Glutamatergic neuron (in vitro differentiated cells): ENCODE results near the gene MRPS10. TPM values are rescaled to one million over a fixed set of nuclear protein-coding genes. Genes with fewer than 3 reads are reported as not detected.

Experiments used
- DNase-seq: peaks from one replicate; pipeline ENCODE4 v3.0.0; 2022
- H3K27ac Mint-ChIP-seq: one replicate; pipeline ENCODE4 v1.8.0; 2020; ENCODE audit warnings: mild to moderate bottlenecking, mixed read lengths, inconsistent platforms; ENCODE audit not compliant: unreplicated experiment
- H3K27me3 Mint-ChIP-seq: one replicate; pipeline ENCODE4 v1.8.0; 2020; ENCODE audit warnings: mild to moderate bottlenecking, moderate library complexity, mixed read lengths, inconsistent platforms; ENCODE audit not compliant: unreplicated experiment
- H3K36me3 Mint-ChIP-seq: one replicate; pipeline ENCODE4 v1.8.0; 2020; ENCODE audit warnings: mild to moderate bottlenecking, mixed read lengths, inconsistent platforms; ENCODE audit not compliant: unreplicated experiment
- H3K4me1 Mint-ChIP-seq: one replicate; pipeline ENCODE4 v1.8.0; 2020; ENCODE audit warnings: mild to moderate bottlenecking, low read depth, mixed read lengths, inconsistent platforms; ENCODE audit not compliant: unreplicated experiment
- H3K4me3 Mint-ChIP-seq: one replicate; pipeline ENCODE4 v1.8.0; 2020; ENCODE audit warnings: mild to moderate bottlenecking, mixed read lengths, inconsistent platforms; ENCODE audit not compliant: unreplicated experiment
- H3K9me3 Mint-ChIP-seq: one replicate; pipeline ENCODE4 v1.8.0; 2020; ENCODE audit warnings: mild to moderate bottlenecking, moderate library complexity, mixed read lengths, inconsistent platforms; ENCODE audit not compliant: unreplicated experiment
- total RNA-seq: library from RNA; stranded (reverse); fragmentation: NEBNext Ultra II Directional; extraction: Animal tissue kit (Norgen Biotek cat#: 25700); gene quantifications from one replicate; pipeline ENCODE4 v1.2.1, GENCODE V29; 2021; ENCODE audit not compliant: unreplicated experiment
- TF ChIP-seq, protein P1 (sequence below): fragments of 200-600 bp; sonication (generic); IDR thresholded peaks from one replicate; pipeline ENCODE4 v1.5.0; 2021; ENCODE audit not compliant: partially characterized antibody, unreplicated experiment

MRPS10 gene
- total RNA-seq, 1 donor from 2014 or later, result 25.9 TPM

DNA sequence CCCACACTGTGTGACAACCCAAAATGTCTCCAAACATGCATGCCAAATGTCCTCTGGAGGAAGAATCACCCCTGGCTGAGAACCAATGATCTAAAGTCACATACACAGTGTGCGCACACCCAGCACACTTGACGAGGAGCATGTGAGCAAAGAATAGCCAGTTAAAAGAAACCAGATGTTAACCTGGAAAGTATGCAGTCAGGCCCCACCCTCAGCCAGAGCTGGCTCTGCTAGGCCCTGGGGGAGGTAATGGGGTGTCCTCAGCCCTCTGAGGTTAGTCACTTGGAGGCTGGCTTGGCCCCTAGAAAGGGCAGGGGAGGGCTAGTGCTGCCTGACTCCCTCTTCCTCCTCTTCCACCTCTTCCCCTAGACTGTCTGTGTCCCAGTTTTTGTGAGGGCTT, 59.6 kb downstream of the MRPS10 start:
- TF ChIP-seq, protein P1, sequence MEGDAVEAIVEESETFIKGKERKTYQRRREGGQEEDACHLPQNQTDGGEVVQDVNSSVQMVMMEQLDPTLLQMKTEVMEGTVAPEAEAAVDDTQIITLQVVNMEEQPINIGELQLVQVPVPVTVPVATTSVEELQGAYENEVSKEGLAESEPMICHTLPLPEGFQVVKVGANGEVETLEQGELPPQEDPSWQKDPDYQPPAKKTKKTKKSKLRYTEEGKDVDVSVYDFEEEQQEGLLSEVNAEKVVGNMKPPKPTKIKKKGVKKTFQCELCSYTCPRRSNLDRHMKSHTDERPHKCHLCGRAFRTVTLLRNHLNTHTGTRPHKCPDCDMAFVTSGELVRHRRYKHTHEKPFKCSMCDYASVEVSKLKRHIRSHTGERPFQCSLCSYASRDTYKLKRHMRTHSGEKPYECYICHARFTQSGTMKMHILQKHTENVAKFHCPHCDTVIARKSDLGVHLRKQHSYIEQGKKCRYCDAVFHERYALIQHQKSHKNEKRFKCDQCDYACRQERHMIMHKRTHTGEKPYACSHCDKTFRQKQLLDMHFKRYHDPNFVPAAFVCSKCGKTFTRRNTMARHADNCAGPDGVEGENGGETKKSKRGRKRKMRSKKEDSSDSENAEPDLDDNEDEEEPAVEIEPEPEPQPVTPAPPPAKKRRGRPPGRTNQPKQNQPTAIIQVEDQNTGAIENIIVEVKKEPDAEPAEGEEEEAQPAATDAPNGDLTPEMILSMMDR, result no peak
- H3K27ac Mint-ChIP-seq, result no peak overlapping the region
- peaks cover 11% of the 10 kb centered on the region for H3K27me3 Mint-ChIP-seq
- no peak overlapping the region for H3K4me3 Mint-ChIP-seq
- H3K9me3 Mint-ChIP-seq, result peaks cover 9% of the 10 kb centered on the region
- peaks cover 11% of the 10 kb centered on the region for H3K4me1 Mint-ChIP-seq
- H3K36me3 Mint-ChIP-seq, result peaks cover 6% of the 10 kb centered on the region
- no peak for DNase-seq

Other genes with a start within 250 kb of the MRPS10 start
- 16.2 TPM for gene TAF8, start 167.3 kb downstream of the MRPS10 start, total RNA-seq
- 0.25 TPM for gene C6orf132, start 75.2 kb downstream of the MRPS10 start, total RNA-seq
- gene GUCA1A, start 44.5 kb downstream of the MRPS10 start, total RNA-seq, result 2.2 TPM
- gene GUCA1B, start 22.9 kb downstream of the MRPS10 start, total RNA-seq, result 3.1 TPM
- 12.8 TPM for gene TRERF1, start 234.1 kb upstream of the MRPS10 start, total RNA-seq